GM12865 (cell line): ENCODE results near the gene AGPAT3.
A peak's percentile ranks its signal among the peaks of the same experiment; 100 is the strongest.

ENCODE experiments used
- DNase-seq: peaks from one replicate; pipeline ENCODE4 v3.0.0; 2010; ENCODE audit warnings: low read depth
- H3K4me3 ChIP-seq: 2 replicates; pipeline ENCODE4 v1.5.1; 2011; ENCODE audit warnings: mild to moderate bottlenecking, low read depth, low read length, control low read depth
- CTCF ChIP-seq: IDR thresholded peaks from 2 replicates; pipeline ENCODE4 v1.5.1; 2011; ENCODE audit warnings: low read length, control low read depth, low read depth, inconsistent platforms; ENCODE audit not compliant: insufficient read depth; ENCODE audit errors: missing control alignments

The AGPAT3 gene

DNA sequence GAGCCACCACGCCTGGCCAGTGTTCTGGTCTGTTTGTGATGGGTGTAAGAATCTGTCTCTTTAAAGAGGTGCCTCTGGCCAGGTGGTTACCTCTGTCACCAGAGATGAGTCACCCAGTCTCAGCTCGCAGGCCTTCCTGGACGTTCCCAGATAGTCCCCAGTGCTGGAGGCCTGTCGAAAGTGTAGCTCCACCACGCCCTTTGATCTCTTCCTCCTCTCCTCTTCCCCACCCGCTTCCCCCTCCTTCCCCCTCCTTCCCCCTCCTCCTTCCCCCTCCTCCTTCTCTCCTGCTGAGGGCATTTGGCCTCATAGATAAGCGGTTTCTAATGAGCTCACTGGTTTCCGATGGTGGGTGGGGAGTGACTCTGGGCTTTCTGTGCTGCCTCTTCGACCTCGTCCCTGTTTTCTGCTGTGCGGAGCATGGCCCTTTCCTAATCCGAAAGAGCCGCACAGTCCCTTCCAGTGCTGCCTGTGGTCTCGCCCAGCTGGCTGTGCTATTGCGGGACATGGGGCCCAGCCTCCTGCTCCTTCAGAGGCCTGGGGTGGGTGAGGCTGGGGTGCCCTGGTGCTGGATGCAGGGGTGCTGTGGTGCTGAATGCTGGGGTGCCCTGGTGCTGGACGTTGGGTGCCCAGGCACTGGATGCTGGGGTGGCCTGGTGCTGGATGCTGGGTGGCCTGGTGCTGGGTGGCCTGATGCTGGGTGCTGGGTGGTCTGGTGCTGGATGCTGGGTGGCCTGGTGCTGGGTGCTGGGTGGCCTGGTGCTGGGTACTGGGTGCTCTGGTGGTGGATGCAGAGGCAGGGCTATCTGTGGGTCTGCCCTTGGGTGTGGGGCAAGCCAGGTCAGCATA is 19.2 kb downstream of the AGPAT3 start:
- TF ChIP-seq CTCF: no peak
- H3K4me3 ChIP-seq: no peak overlapping the region
- DNase-seq: peak; percentile 37

- DNase-seq: no peak
- no peak for TF ChIP-seq CTCF
- no peak overlapping the region for H3K4me3 ChIP-seq
Observed at GRCh38 chr21:43884861-43885417, 19.9 kb downstream of the AGPAT3 start.

DNA sequence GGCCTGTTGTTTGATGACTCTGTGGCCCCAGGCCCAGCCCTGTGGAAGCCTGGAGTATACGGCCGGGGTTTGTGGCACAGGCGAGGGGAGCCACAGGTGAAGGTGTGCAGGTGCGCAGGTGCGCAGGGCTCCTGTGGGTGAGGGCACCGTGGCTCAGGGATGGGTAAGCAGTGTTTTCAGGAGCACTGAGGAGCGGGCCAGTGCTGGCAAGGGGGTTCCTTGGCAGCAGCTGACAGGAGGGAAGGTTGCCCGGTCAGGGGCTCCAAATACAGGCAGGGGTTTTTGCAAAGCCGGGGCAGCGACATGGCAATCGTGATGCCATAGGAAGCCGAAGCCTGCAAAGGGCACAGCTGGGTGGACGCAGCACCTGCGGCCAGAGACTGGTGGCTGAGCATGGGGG is 20.7 kb downstream of the AGPAT3 start:
- DNase-seq: no peak
- no peak for TF ChIP-seq CTCF
- no peak overlapping the region for H3K4me3 ChIP-seq

DNA sequence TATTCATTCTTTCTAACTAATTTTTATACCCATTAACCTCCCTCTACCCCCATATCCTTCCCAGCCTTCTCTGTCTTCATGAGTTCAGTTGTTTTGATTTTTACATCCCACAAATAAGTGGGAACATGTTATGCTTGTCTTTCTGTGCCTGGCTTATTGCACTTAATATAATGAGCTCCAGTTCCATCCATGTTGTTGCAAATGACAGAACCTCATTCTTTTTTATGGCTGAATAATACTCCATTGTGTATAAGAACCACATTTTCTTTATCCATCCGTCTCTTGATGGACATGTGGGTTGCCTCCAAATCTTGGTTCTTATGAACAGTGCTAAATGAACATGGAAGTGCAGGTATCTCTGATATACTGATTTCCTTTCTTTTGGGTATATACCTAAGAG is 21.5 kb downstream of the AGPAT3 start:
- no peak for DNase-seq
- no peak for TF ChIP-seq CTCF

GRCh38 chr21:43889069-43889468 is 24.0 kb downstream of the AGPAT3 start:
- no peak for DNase-seq
- no peak for TF ChIP-seq CTCF
- H3K4me3 ChIP-seq: no peak overlapping the region

More for the DNA sequence above, 21.5 kb downstream of the AGPAT3 start:
- no peak overlapping the region for H3K4me3 ChIP-seq

GRCh38 chr21:43890042-43890441 is 25.0 kb downstream of the AGPAT3 start:
- H3K4me3 ChIP-seq: no peak overlapping the region
- TF ChIP-seq CTCF: no peak
- DNase-seq: no peak

DNA sequence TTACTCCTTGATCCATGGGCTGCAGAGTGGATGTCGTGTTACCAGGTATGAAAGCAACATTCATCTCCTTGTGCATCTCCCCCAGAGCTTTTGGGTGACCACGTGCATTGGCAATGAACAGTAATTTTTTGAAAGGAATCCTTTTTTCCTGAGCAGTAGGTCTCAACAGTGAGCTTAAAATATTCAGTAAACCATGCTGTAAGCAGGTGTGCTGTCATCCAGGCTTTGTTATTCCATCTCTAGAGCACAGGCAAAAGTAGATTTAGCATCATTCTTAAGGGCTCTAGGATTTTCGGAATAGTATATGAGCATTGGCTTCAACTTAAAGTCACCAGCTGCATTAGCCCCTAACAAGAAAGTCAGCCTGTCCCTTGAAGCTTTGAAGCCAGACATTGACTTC is 27.3 kb downstream of the AGPAT3 start:
- no peak for TF ChIP-seq CTCF
- no peak overlapping the region for H3K4me3 ChIP-seq
- DNase-seq: no peak
